Retinal pigment epithelial cell (primary cell): ENCODE data around the gene MAPK4.

Experiments used
- DNase-seq: peaks from one replicate; pipeline ENCODE4 v3.0.0-alpha.2; 2010; ENCODE audit warnings: low read depth
- H3K4me3 ChIP-seq: 2 replicates; pipeline ENCODE4 v1.5.1; 2011; ENCODE audit warnings: mild to moderate bottlenecking, low read length, control low read depth, moderate library complexity
- TF ChIP-seq, protein P1 (sequence below): conservative IDR thresholded peaks from 2 replicates; pipeline ENCODE4 v1.5.1; 2011; ENCODE audit warnings: low read depth, low read length, control low read depth, inconsistent platforms

MAPK4 gene

DNA sequence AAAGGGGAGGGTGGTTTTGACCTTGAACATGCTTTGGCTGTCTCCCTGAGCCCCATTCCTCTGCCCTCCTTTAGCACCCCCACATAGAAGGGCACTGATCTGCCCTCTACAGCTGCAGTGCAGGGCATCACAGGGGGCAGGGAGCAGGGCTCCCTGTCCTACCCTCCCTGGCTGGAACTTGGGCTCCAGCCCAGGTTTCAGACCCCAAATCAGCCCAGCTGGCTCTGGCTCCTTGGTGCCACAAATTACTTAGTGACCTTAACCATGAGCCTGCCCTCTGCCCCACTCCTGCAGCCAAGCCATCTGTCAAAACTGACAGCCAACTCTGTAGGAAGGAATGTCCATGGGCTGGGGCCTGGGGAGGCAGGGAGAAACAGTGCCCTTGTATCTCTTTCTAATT is 105.6 kb downstream of the MAPK4 start:
- H3K4me3 ChIP-seq: no peak overlapping the region
- TF ChIP-seq, protein P1, sequence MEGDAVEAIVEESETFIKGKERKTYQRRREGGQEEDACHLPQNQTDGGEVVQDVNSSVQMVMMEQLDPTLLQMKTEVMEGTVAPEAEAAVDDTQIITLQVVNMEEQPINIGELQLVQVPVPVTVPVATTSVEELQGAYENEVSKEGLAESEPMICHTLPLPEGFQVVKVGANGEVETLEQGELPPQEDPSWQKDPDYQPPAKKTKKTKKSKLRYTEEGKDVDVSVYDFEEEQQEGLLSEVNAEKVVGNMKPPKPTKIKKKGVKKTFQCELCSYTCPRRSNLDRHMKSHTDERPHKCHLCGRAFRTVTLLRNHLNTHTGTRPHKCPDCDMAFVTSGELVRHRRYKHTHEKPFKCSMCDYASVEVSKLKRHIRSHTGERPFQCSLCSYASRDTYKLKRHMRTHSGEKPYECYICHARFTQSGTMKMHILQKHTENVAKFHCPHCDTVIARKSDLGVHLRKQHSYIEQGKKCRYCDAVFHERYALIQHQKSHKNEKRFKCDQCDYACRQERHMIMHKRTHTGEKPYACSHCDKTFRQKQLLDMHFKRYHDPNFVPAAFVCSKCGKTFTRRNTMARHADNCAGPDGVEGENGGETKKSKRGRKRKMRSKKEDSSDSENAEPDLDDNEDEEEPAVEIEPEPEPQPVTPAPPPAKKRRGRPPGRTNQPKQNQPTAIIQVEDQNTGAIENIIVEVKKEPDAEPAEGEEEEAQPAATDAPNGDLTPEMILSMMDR: no peak
- DNase-seq: no peak

DNA sequence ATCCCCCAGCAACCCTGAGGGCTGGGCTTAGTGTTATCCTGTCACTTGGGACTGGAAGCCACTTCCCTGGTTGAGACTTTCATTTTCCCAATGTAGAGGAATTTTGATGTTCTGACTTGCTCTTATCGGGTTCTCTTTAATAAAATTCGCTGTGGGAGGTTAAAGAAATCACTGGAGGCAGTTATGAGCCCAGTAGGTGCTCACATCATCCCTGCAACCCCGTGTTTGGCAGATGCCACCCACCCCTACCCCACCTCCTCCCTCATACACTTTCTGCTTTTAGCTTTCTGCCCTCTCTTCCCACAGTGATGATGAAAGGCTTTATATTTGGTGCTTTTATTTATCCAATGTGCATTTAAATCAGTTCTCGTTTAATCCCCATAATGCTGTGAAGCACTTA is 106.6 kb downstream of the MAPK4 start:
- no peak for DNase-seq
- no peak overlapping the region for H3K4me3 ChIP-seq
- TF ChIP-seq, protein P1: no peak

DNA sequence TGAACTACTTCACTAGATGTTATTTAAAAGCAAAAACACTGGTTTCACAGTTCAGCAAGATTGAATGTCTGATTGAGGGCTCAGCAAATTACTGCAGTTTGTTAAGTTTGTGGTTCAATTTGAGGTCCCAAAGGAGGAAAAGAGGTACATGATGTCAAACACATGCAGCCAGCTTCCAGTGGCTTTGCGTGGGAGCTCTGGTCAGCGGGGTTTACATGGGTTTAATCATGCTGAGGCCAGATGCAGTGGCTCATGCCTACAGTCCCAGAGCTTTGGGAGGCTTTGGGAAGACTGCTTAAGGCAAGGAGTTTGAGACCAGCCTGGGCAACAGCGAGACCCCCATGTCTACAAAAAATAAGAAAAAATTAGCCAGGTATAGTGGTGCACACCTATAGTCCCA is 111.5 kb downstream of the MAPK4 start:
- TF ChIP-seq, protein P1: no peak
- H3K4me3 ChIP-seq: no peak overlapping the region
- DNase-seq: no peak

DNA sequence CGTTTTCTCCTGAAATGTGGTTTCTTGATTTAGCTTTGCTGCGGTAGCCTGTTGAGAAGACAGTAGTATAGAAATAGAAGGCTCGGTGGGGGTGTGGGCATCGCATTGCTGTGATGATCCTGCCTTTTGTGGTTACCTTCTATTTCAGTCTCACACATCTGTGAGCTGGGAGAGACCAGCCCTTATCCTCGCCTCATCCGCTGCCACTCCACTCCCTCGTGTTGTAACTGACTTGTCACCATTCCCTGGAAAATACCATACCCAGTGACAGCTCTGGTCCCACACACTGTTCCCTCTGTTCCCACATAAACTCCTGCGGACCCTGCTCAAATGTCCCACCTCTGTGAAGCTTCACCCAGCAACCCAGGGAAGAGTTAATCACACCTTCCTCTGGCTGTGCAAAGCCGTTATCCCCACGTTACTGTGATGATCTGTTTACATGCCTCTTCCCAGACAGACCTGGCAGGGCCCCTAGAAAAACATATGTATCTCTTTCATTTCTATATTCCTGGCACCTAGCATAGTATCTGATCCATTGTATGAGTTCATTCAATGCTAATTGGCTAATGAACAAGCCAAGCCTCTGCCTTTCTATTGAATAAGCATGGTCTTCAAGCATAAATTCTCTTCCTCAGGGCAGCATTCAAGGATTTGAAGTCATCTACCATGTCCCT is 114.6 kb downstream of the MAPK4 start:
- TF ChIP-seq, protein P1: no peak
- no peak for DNase-seq
- no peak overlapping the region for H3K4me3 ChIP-seq

DNA sequence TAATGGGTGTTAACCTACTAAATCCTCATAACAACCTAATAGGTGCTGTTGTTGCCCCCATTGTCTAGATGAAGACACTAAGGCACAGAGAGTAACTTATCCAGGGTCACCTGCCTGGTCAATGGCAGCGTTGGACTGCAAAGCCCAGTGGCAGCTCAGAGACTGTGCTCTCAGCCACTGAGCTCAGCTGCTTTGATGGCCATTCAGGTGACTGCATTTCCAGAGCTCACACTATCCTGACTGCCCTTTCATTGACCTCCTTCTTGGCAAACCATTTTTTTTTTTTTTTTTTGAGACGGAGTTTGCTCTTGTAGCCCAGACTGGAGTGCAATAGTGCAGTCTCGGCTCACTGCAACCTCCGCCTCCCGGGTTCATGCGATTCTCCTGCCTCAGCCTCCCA is 115.2 kb downstream of the MAPK4 start:
- DNase-seq: no peak
- no peak overlapping the region for H3K4me3 ChIP-seq
- TF ChIP-seq, protein P1: no peak

DNA sequence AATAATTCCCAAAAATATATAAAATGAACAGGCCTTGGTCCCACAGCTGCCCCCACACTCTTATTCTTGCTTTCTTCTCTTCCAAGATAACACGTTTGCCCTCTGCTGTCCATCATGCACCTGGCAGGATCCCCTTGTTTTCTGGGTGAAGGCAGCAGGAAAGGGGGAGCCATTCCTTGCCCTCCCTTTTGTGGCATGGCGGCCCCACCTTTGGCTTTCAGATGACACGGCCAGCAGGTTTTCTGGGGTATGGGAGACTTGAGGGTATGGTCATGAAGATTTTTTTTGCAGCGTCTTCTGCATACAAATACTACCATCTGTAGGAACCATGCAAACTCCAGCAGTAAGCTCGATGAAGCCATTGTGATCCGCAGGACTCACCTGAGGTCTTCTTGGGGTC is 118.8 kb downstream of the MAPK4 start:
- no peak overlapping the region for H3K4me3 ChIP-seq
- no peak for DNase-seq
- TF ChIP-seq, protein P1: no peak

DNA sequence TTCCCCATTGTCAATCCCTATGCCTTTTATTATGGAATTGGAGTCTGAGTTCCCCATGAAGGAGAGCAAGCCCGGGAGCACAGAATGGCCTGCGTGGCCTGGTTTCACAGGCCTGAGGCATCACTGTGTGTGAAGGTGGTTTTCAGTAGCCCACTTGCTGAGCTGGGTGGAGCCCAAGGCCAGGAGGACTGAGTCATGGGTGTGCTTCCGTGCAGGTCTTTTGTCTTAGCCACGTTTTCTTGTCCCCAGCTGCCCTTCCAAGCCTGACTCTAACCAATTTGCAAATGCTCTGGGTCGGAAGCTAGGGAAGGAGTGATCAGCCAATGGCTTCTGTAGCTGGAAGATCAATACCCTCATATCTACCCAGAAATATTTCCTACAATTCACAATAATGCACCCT is 119.2 kb downstream of the MAPK4 start:
- no peak overlapping the region for H3K4me3 ChIP-seq
- no peak for DNase-seq
- TF ChIP-seq, protein P1: no peak
